GM18505 (cell line): ENCODE results near the gene IFI6.
A peak's percentile ranks its signal among the peaks of the same experiment; 100 is the strongest.
"Not testable (repeated sequence)": the region's sequence is repeated elsewhere in the genome, so short reads cannot be mapped to it uniquely, and the experiment has no call there.

ENCODE experiments used
- ATAC-seq: cut with Tn5 transposase; IDR thresholded peaks from one replicate; pipeline ENCODE4 v1.9.1; 2021; ENCODE audit not compliant: unreplicated experiment
- POLR2A ChIP-seq: IDR thresholded peaks from 4 replicates; pipeline ENCODE4 v1.6.1; 2011; ENCODE audit warnings: borderline replicate concordance; ENCODE audit not compliant: insufficient read depth, insufficient read length; ENCODE audit errors: extremely low read depth

Gene IFI6

GRCh38 chr1:27635396-27636142, 36.4 kb downstream of the IFI6 start:
- no peak for TF ChIP-seq POLR2A
- ATAC-seq = no peak

- no peak for TF ChIP-seq POLR2A
- no peak for ATAC-seq
Measured at GRCh38 chr1:27634985-27635367, 37.0 kb downstream of the IFI6 start, which contains the start of gene FGR. FGR (minus strand) TSS chr1:27635185; CDS start chr1:27623916, 11,269 bp downstream.

GRCh38 chr1:27634177-27634984, 37.6 kb downstream of the IFI6 start:
- no peak for ATAC-seq
- peak; percentile 55 for TF ChIP-seq POLR2A

GRCh38 chr1:27633640-27634176, 38.3 kb downstream of the IFI6 start:
- ATAC-seq = no peak
- no peak for TF ChIP-seq POLR2A

GRCh38 chr1:27633298-27633610, 38.7 kb downstream of the IFI6 start:
- no peak for ATAC-seq

GRCh38 chr1:27632387-27633297, 39.4 kb downstream of the IFI6 start:
- no peak for ATAC-seq
- peak; percentile 51 for TF ChIP-seq POLR2A

More at GRCh38 chr1:27633298-27633610, 38.7 kb downstream of the IFI6 start:
- no peak for TF ChIP-seq POLR2A

- no peak for ATAC-seq
- peak; percentile 16 for TF ChIP-seq POLR2A
Measured at GRCh38 chr1:27630859-27631491, 41.0 kb downstream of the IFI6 start.

GRCh38 chr1:27628712-27629111, 43.3 kb downstream of the IFI6 start:
- TF ChIP-seq POLR2A = no peak
- no peak for ATAC-seq

GRCh38 chr1:27627733-27628132, 44.3 kb downstream of the IFI6 start:
- not testable (repeated sequence) for ATAC-seq

GRCh38 chr1:27627061-27627460, 44.9 kb downstream of the IFI6 start:
- TF ChIP-seq POLR2A = no peak
- ATAC-seq = no peak

- TF ChIP-seq POLR2A = peak; percentile 73
- ATAC-seq = no peak
Measured at GRCh38 chr1:27626031-27626935, 45.7 kb downstream of the IFI6 start.
